PFSK-1 (cell line): ENCODE measurements around the gene SEZ6L.

Source experiments
- POLR2AphosphoS5 ChIP-seq: IDR thresholded peaks from 2 replicates; pipeline ENCODE4 v1.6.1; 2012; ENCODE audit warnings: low read depth, mild to moderate bottlenecking, control low read depth, low read length, moderate library complexity
- TAF1 ChIP-seq: IDR thresholded peaks from 2 replicates; pipeline ENCODE4 v1.6.1; 2012; ENCODE audit warnings: low read length, control low read depth, borderline replicate concordance; ENCODE audit not compliant: insufficient read depth
- TF ChIP-seq, protein P1 (sequence below), 2 experiments: IDR thresholded peaks; 2 replicates each; pipeline versions ENCODE4 v1.6.1 to v1.8.0; 2011 to 2012; ENCODE audit warnings: low read depth in 2 of 2, low read length in 2 of 2, control low read depth in 1 of 2, inconsistent platforms in 1 of 2, mild to moderate bottlenecking in 1 of 2, moderate library complexity in 1 of 2; ENCODE audit not compliant: insufficient read depth in 1 of 2

DNA sequence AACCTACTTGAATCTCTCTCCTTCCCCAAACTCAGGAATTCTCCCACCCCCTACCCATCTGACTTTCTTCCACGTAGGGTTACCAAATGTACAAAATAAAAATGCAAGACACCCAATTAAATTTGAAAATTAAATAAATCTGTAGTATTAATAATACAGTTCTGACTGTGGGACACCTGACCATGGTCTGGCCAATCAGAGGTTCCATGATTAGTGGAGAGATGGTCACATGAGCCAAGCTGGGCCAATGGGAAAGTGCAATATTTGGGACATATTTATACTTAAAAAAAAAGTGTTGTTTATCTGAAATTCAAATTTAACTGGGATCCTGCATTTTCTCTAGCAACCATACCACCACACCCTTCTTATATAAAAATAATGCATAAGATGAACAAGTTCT is 230.0 kb downstream of the SEZ6L start:
- TF ChIP-seq POLR2AphosphoS5 (no peak), TAF1 (no peak)
- TF ChIP-seq, protein P1, sequence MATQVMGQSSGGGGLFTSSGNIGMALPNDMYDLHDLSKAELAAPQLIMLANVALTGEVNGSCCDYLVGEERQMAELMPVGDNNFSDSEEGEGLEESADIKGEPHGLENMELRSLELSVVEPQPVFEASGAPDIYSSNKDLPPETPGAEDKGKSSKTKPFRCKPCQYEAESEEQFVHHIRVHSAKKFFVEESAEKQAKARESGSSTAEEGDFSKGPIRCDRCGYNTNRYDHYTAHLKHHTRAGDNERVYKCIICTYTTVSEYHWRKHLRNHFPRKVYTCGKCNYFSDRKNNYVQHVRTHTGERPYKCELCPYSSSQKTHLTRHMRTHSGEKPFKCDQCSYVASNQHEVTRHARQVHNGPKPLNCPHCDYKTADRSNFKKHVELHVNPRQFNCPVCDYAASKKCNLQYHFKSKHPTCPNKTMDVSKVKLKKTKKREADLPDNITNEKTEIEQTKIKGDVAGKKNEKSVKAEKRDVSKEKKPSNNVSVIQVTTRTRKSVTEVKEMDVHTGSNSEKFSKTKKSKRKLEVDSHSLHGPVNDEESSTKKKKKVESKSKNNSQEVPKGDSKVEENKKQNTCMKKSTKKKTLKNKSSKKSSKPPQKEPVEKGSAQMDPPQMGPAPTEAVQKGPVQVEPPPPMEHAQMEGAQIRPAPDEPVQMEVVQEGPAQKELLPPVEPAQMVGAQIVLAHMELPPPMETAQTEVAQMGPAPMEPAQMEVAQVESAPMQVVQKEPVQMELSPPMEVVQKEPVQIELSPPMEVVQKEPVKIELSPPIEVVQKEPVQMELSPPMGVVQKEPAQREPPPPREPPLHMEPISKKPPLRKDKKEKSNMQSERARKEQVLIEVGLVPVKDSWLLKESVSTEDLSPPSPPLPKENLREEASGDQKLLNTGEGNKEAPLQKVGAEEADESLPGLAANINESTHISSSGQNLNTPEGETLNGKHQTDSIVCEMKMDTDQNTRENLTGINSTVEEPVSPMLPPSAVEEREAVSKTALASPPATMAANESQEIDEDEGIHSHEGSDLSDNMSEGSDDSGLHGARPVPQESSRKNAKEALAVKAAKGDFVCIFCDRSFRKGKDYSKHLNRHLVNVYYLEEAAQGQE (IDR thresholded peaks at IDR 0.05; ENCODE audit: insufficient read depth in 1 of 2, low read depth in 2 of 2, low read length in 2 of 2) = no peak
